GM18519 (cell line): ENCODE measurements around the gene POLK.

Experiments
- ATAC-seq: cut with Tn5 transposase; IDR thresholded peaks from one replicate; pipeline ENCODE4 v1.9.1; 2021; ENCODE audit warnings: mild to moderate bottlenecking, moderate library complexity; ENCODE audit not compliant: unreplicated experiment, low FRiP score

POLK gene

DNA sequence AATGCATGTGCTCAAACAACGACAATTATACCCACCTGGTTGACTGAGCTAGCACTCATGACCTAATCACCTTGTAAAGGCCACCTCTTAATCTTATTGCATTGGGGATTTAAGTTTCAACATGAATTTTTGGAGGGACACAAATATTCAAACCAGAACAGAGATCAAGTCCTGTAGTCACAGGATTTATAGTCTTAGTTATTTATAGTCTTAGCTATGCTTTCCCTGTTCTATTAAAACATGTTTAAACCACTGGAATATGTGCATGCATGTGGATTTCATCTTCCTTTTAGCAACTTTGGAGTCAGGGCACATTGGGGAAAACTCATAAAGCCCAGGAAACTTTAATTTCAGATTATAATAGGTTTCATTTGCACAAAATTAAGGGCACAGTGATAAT lies 126.3 kb downstream of the POLK start:
- no peak for ATAC-seq

DNA sequence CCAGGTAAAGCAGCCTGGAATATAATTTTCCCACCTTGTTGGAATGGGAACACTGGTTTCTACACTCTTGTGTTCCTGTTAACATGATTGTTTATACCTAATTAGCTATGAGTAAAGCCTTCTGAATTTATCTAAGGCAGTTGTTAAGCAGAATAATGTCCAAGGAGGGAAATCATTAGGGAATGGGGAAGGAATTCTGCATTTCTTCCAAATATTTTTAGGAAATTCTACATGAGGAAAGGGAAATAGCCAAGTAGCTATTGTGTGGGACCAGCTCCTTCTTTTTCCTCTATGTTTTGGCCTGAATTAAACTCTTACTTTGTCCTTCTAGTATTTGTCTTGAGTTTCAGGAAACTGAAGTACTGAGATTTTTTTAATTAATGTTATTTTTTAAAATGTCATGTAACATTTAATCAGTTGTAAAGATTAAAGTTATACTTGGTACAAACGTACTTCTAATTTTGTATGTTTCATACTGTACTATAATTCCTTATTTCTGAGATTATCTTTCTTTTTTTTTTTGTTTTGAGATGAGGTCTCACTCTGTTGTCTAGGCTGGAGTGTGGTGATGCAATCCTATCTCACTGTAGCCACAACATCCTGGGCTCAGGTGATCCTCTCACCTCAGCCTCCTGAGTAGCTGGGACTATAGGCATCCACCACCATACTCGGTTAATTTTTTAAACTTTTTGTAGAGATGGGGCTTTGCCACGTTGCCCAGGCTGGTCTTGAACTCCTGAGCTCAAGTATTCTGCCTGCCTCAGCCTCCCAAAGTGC lies 128.0 kb downstream of the POLK start:
- ATAC-seq = no peak

DNA sequence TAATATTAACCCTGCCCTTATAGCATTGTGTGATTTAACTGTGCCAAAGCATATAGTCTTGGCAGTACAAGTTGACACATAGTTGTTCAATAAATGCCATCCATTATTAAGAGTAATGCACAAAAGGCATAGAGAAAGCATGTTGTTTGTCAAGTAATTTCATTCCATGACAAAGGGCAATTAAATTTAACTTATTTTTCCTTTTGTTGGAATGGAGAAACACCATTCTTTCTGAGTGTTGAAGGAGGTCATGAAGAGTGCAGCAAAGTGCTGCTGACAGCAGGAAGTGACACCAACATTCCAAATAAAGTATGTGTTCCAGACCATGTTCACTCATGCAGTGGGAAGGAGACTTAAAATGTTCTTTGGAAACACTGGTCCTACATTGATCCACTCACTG lies 128.7 kb downstream of the POLK start:
- ATAC-seq = no peak

DNA sequence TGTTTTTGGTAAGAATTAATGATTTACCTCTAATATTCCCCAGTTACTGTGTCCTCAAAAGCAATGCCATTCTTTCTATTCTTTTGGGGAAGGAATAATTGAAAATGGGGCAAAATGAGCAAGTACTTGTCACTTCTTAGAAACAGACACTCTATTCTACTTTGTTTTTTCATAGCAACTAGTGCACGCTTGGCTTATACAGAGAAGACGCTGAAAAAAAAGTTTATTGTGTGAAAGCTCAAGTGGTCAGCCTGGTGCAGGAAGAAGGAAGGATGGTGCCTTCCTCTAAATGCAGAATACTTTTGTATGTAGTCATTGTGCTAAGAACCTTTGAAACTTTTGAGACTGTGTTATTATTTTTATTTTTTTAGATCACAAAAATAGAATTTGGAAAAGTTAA lies 129.1 kb downstream of the POLK start:
- no peak for ATAC-seq

DNA sequence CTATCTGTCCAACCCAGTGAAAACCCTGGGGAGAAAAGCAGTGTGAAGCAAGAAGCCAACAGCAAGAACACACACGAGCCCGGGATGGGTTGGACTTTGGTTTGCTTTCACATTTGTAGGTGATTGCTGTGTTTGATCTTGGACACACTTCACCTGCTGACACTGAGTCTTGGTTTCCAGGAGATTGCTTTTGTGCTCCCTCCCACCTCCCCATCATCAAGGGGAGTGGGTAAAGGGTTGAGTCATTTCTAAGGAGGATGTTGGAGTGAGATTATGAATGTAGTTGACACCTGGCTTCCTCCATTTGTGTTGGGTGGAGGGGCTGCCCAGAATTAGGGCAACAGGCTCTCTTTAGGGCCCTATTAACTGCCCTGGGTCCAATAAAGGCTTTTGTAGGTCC lies 137.0 kb downstream of the POLK start:
- no peak for ATAC-seq
